Kidney tubule cell (primary cell): ENCODE results near the gene OR6M1.

Experiments
- DNase-seq: peaks from one replicate; pipeline ENCODE4 v3.0.0-alpha.2; 2018; ENCODE audit warnings: low spot score

Gene OR6M1, protein sequence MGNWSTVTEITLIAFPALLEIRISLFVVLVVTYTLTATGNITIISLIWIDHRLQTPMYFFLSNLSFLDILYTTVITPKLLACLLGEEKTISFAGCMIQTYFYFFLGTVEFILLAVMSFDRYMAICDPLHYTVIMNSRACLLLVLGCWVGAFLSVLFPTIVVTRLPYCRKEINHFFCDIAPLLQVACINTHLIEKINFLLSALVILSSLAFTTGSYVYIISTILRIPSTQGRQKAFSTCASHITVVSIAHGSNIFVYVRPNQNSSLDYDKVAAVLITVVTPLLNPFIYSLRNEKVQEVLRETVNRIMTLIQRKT

DNA sequence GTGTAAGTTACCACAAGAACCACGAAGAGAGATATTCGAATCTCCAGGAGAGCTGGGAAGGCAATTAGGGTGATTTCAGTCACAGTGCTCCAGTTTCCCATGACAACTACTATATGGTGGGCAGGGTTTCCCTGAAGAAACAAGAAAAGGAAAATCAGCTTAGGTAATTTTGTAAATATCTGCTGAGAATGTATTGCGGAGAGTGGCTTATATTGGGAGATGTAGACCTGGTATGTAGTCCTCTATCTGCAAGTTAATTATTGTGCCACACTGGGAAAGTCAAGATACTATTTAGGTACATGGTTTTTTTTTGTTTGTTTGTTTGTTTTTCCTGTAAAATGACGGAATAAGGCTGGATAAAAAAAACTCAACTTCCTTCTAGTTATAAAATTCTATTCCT lies at the start of gene OR6M1:
TSS of gene OR6M1 (minus strand) at position 101 of the 400 bp plus-strand sequence. CDS start at position 101, 0 bp downstream.
- DNase-seq: peak; percentile 11

DNA sequence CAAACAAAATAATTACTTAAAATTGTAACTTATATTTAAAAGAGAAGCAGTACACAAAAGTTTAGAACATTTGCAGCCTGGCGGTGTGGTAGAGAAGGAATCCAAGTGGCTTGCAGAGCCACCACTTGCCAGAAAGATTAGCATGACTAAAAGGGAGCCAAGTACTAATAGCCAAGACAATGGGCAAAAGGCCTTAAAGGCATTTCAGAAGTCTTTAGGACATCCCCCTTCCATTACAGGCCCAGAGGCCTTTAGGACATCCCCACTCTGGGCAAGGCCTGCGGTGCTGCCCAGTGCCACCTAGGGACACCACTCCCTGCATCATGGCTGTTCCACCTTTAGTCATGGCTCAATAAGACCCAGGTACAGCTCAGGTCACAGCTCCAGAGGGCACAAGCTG lies 46.9 kb upstream of the OR6M1 start:
- no peak for DNase-seq

DNA sequence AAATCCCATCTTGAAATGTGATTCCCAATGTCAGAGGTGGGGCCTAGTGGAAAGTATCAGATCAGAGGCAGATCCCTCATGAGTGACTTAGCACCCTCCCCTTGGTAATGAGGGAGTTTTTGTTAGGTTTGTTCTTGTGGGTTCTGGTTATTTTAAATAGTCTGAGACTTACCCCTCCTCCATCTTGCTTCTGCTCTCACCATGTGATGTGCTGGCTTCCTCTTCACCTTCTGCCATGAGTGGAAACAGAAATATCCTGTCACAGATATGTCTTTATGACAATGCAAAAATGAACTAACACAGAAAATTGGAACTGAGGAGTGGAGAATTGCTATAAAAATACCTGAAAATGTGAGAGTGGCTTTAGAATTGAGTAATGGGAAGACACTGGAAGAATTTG lies 46.2 kb upstream of the OR6M1 start:
- no peak for DNase-seq

DNA sequence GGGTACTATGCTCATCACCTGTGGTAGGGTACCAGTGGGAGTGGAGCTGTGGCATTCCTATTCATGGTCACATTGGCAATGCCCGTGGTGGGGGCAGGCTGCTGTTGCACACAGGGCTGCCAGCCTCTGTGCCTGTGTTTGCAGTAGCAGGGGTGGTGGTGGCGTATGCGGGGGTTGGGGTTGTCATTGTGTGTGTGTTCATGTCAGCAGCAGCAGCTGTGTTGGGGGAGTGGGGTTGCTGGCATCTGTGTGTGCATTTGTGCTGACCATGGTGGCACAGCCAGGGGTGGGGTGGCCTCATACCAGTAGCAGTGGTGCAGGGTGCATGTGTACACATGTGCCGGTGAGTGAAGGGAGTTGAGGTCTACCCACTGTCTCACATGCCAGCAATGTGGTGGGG lies 45.0 kb upstream of the OR6M1 start:
- DNase-seq: no peak

DNA sequence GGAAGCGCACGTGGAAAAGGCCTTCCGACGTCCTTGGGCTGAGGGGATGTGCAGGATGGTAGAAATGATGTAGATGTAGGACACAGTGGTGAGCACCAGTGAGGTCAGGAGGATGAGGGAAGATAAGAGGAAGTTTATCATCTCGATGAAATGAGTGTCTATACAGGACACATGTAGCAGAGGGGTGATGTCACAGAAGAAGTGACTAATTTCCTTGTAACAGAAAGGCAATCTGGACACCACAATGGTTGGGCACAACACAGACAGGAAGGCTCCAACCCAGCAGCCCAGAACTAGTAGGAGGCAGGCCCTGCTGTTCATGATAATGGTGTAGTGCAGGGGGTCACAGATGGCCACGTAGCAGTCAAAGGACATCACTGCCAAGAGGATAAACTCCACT lies 35.0 kb upstream of the OR6M1 start:
- no peak for DNase-seq

DNA sequence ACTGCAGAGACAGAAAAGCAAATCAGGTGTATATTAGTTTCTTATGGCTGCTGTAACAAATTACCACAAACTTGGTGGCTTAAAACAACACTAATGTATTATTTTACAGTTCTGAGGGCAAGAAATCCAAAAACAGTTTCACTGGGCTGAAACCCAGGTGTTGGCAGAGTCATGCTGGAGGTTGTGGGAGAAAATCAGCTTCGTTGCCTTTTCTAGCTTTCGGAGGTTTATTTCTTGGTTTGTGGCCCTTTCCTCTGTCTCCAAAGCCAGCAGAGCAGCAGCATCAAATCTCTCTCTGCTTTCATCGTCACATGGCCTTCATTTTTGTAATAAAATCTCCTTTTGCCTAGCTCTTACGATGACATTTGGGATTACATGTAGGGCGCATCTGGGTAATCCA lies 33.0 kb upstream of the OR6M1 start:
- no peak for DNase-seq

DNA sequence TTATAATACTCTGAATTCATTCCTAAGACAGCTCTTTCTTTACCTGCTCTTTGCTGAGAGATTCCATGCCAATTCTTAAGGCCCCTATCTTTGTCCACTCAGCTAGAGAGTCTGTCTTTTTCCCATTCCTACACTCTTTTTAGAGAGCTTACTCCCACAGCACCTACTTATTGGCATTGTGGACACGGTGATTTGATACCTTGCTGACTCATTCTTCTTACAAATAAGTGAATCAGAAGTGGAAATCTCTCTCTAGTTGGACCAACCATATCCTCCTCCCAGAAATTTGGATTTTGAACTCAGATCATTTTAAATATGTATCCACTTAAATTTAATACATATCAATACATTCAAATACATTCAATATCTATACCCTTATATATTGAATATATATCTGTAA lies 32.5 kb upstream of the OR6M1 start:
- DNase-seq: no peak

DNA sequence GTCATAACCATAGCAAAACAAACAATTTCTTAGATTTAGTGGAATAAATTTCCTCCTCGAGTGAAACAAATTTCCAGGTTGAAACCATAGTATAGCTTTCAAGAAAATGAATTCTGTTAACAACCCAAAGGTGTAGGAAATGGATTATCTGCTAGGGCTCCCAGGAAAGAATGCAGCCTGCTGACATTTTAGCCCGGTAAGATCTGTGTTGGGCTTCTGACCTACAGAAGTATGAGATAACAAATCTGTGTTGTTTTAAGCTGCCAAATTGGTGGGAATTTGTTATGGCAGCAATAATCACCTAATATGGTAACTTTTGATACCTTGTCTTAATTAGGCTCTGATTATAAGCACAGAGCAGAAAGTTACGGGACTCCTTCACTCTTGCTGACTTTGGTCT lies 32.0 kb upstream of the OR6M1 start:
- DNase-seq: no peak

DNA sequence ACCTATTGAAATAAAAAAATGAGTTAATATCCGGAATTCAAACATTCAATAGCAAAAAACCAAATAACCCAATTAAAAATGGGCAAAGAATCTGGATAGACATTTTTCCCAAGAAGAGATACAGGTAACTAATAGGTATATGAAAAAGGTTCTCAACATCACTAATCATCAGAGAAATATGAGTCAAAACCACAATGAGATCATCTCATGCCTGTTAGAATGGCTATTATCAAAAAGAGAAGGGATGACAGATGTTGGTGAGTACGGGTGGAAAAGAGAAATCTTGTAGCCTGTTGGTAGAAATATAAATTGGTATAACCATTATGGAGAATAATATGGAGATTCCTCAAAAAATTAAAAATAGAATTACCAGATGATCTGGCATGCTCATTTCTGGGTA lies 26.9 kb upstream of the OR6M1 start:
- peak; percentile 9 for DNase-seq

DNA sequence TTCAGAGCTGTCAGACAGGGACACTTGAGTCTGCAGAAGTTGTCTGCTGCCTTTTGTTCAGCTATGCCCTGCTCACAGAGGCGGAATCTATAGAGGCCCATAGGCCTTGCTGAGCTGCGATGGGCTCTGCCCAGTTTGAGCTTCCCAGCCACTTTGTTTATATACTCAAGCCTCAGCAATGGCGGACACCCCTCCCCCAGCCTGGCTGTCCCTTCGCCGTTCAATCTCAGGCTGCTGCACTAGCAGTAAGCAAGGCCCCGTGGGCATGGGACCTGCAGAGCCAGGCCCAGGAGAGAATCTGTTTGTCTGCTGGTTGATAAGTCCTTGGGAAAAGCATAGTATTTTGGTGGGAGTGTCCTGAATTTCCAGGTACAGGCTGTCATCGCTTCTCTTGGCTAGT lies 23.6 kb upstream of the OR6M1 start:
- no peak for DNase-seq

DNA sequence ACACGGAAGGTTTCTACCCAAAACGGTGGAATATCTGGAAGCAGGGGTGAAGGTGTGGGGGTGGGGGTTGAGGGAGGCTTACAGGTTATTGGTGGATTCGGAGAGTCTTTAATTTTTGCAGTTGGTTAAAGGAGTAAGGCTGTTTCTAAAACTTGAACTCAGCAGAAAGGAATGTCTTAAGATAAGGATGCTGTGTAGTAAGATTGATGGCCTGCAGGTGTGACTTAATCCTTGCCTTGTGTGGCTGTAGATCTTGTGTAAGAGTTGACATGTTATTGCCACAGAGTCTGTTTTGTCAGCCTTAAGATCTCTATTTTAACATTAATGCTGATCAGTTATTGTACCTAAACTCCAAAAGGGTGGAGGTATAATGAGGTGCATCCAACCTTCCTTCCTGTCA lies 16.4 kb upstream of the OR6M1 start:
- no peak for DNase-seq

DNA sequence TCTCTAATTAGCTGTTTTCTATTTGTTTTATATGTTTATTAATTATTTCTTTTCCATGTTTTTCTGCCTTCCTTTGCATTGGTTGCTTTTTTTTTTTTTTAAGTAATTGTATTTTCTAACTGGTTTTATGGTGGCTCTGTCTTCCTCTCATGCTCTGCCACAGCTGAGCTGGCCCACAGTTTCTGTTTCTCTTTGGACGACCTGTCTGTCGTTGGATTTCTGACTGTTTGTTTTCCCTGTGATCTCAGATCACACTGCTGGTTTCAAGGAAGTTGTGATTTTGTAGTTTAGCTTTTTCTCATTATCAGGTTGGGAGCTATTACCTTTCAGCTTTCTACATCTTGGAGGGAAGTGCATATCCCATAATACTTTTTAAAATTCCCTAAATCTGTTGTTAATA lies 15.9 kb upstream of the OR6M1 start:
- no peak for DNase-seq

DNA sequence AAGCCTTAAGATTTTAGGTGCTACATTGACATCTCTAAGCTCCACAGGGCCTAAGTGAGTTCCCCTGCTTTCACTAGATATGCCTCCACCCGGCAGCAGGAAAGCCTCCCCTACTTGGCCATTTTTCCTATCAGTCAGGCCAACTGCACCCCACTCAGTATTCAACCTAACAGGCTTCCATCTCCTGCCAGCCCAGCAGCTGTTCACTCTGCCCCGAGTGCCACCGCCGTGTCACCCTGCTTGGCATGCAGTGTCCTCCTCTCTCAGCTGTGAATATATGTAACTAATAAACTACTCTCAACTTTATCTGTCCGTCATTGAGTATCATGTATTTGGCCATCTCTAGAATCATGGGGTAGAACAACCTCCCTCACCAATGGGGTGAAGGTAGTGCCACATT lies 9.0 kb upstream of the OR6M1 start:
- no peak for DNase-seq

DNA sequence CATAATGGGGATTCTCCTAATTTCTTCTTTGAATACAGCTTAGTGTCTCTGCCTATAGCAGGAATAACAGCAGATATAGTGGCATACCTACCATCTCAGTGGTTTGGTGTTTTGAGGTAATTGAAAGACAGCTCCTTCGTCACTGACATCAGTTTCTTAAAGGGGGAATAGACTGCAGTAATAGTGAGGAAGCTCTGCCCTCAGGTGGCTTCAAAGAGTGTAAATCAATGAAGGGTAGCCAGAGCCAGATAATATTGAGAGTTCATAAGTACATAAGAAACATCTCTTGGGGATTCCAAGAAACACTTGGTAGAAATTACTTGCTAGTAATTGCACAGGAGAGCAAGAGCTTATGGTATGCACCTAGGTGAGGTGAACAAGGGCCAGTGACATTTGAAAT lies 4.4 kb downstream of the OR6M1 start:
- no peak for DNase-seq

DNA sequence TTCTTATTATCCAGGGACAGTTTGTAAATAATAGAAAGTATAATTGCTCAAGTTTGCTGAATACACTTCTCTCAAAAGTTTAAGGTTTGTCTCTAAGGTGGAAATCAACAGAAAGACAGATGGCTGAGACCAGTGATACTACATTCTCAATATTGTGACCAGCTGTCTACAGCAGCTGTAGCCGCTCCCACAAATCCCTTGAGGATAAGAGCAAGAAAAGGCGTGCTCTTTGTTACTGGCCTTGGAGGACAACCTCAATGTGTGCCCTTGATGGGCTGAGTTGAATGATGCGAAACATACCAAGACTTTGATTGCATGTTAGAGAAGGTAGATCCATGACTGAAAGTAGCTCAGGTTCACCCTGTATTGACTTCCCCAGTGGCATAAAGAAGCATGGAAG lies 6.1 kb downstream of the OR6M1 start:
- no peak for DNase-seq

DNA sequence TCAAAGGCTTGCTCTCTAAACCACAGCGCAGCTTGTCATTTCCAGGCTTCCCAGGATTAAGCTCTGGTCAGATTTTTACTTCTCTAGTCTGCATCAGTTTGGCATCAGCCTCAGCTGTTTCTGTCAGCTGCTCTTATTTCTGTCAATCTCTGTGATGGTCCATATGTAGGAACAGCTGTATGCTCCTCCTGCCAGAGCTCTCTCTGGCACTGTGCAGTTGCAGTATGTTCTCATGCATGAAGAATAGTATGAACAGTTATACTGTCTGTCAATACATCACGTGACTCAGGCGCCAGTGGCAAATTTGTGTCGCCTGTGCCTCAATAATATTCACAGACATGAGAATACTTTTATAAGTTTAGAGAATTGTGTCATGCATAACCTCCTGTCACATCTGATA lies 6.7 kb downstream of the OR6M1 start:
- DNase-seq: no peak

DNA sequence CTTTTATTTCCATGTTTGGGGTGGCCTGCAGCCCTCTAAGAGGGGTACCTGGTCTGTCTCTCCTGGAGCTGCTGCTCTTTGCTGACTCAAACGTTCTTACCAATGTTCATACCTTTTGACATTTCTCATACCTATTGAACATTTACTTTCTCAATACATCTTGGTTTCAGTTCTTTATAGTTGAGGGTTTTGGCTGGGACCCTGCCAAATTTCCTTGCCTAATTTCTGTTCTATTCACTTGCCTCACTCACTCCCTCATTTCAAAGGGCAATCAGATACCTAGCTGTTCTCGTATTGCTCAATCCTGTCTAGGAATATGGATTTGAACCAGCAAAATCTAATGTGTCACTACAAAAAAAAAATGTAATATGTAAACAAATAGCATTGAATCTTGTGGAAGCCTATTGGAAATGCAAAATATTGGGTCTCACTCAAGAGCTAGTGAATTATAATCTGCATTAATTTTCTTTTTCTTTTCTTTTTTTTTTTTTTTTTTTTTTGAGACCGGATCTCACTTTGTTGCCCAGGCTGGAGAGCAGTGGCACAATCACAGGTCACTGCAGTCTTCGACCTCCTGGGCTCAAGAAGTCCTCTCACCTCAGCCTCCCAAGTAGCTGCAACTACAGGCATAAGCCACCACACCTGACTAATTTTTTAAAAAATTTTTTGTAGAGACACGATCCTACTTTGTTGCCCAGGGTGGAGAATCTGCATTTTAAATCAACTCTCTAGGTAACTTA lies 7.5 kb downstream of the OR6M1 start:
- DNase-seq: no peak

DNA sequence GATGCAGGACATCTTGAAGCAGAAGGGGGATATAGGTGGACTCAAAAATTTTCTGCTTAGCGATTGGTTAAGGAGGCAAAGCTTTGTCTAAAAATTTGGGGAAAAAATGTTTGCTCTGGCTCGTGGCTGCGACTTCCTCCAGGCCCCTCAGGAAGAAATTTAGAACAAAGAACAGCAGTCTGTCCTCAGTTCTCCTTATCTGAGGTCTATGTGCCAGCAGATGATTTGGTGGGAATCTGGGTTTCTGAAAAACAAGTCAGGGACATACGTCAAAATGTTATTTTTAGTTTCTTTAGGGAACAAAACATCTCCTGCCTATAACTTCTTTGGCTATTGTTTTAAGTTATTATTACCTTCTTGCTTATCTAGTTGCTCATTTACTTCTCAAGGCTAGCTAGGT lies 8.1 kb downstream of the OR6M1 start:
- DNase-seq: no peak

DNA sequence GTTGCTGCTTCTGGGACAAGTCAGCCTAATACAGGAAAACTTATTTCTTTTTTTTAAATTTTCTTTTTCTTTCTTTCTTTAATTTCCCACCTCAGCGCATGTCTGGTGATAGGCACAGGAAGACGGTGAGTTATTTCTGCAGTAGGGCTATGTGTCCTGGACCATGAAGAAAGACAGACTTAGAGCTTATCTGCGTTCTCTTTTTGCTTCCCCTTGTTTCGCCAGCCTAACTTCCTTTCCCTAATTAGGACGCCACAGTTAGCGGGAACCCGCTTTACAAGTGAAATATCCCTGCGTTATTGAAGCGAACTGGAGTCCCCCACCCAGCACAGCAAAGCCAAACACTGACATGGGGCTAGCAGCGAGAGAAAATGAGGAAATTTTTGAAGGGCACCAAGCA lies 8.6 kb downstream of the OR6M1 start:
- DNase-seq: no peak

DNA sequence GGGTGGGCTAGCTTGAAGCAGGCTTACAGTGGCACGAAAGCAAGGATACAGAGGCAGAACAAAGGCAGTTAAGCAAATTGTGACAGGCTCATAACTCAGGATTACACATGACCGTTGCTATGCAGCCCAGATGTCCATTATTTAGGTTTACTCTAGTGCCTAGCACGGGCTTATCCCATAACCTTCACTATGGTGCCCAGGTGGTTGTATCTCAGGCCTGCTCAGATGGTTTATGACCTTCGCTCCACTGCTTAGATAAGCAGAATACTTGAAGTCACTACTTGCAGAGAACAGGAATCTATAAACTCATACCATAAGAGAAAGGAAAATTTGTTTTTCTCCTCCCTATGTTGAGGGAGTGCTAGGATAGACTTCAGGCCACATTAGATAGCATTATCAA lies 9.0 kb downstream of the OR6M1 start:
- no peak for DNase-seq

DNA sequence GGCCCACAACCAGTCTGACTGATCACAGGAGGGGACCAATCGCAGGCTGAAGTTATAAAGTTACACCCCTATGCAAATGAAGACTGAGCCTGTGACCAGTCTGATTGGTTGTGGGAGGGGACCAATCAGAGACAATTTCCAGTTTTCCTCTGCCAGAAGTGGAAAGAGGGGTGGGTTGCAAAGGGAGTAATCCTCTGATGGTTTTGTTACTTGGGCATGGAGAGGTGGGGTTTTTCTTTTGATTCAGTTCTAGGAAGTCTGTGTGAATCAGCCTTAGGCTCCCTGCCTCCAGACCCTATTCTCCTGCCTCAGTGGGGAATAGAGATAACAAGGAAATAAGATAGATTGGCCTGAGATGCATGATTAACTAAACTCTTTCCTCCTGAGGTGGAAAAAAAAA lies 9.9 kb downstream of the OR6M1 start:
- DNase-seq: no peak

DNA sequence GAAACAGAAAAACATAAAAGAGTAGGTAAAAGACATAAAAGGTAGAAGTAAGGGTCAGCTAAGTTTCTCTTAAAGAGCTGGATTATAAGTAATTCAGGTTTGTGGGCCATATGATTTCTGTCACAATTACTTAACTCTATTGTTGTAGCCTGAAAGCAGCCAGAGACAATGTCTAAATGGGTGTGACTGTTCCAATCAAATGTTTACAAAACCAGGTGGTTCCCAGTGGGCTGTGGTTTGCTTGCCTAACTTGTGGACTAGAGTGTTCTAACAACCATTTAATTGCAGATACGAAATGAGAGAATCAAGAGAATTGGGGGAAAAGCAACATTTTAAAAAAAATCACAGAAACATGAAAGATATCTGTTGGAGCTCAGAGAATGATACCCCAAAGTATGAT lies 22.6 kb downstream of the OR6M1 start:
- DNase-seq: no peak

DNA sequence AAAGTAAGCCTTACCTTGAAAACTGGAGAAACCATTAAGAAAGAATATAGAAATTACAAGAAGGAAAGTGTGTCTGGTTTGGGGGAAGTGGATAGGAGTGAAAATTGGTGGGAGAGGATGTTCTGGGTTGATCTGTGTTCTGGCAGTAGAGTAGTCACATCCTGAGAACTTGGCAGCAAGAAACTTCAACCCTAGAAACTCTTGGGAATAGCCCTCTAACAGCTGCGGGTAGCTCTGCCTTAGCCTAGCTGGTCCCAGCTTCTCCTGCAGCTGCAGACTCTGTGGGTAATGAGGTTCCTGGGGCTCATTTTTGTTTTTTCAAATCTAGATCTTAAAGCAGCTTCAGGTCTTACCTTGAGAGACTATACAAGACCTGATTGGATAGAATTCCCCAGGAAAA lies 27.6 kb downstream of the OR6M1 start:
- DNase-seq: no peak
